GM21619 (cell line): ENCODE measurements around the gene TSPAN4.

Experiments used
- ATAC-seq: cut with Tn5 transposase; IDR thresholded peaks from one replicate; pipeline ENCODE4 v1.9.1; 2021; ENCODE audit not compliant: unreplicated experiment

Gene TSPAN4

DNA sequence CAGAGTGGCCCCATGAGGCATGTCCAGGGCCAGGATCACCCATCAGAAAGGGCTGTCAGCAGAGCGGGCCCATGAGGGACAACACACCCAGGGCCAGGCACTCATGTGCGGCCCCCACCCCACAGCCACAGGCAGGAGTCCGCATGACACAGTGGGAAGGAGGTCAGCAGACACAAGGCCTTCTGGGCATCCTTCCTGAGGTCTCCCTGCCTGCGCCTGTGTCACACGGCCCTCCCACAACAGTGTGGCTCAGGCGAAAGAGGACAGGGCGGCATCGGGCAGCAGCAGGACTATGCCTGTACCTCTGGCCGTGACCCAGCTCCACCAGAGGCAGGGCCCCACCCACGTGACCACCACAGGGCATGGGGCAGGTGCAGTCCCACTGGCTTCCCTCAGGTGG, 40.9 kb downstream of the TSPAN4 start:
- no peak for ATAC-seq

DNA sequence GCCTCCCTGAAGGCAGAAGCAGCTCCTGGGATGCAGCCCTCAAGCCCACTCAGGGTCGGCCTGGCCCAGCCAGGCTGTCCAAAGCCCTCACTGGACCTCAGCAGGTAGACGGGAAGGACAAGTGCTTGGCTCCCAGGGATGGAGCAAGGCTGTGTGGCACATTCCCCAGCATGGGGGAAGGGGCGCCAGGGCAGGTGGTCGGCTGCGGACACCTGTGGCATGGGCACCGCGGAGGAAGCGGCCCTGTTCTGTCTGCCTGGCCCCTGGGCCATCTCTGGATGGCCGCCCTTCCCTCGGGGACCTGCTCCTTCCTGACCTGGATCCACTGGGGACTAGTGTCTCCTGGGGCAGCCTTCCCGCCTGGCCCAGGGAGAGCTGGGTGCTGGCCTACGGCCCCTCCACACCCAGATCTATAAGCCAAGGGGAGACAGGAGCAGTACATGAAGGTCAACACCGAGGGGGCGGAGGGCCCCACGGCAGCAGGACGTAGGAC, 42.0 kb downstream of the TSPAN4 start:
- no peak for ATAC-seq

DNA sequence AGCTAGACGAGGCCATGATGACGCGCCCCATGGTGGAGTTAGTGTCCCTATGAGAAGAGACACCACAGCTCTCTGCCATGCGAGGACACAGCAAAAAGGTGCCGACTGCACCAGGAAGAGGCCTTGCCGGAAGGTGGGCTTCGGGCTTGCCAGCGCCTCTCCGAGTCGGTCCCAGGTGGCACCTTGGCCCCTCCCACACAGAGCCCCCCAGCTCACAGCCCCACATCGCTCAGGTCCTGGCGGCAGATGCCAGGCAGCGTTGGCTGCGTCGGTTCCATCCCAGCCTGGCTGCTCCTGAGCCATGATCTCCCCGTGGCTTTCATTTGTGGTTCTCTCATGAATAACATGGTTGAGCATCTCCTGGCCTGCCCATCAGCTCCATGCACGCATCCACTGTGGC, 43.9 kb downstream of the TSPAN4 start:
- no peak for ATAC-seq

GRCh38 chr11:887589-887988, 44.9 kb downstream of the TSPAN4 start:
- no peak for ATAC-seq

- ATAC-seq: no peak
Observed at GRCh38 chr11:888310-889212, 45.9 kb downstream of the TSPAN4 start.

GRCh38 chr11:889257-889656, 46.6 kb downstream of the TSPAN4 start:
- no peak for ATAC-seq

DNA sequence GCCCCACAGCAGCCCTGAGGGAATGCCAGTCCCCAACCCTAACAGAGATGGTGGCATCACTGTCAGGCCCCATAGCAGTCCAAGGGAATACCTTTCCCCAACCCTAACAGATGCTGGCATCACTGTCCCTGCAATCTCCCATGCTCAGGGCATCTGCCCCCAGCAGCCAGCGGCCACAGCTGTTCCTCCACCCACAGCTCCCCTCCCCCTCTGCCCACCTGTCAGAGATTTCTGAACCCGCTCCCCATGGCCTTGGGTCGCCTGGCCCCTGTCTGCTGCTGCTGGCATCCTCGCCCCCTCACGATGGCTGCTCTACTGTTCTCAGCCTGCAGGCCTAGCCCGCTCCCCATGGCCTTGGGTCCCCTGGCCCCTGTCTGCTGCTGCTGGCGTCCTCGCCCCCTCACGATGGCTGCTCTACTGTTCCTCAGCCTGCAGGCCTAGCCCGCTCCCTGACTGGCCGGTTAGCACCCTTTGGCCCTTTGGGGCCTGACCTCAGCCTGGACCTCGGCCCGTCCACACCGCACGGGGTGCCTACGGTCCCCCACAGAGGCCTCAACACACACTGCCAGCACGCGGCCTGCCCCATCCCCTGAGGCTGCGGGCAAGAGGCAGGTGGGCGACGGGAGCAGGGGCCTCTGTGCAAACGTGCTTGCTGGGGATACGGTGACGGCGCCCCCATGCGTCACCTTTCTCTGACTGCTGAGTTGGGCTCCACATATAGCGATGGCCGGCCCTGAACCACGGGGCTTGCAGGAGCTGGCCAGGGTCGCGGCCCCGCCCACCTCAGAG, 47.2 kb downstream of the TSPAN4 start:
- ATAC-seq: no peak

DNA sequence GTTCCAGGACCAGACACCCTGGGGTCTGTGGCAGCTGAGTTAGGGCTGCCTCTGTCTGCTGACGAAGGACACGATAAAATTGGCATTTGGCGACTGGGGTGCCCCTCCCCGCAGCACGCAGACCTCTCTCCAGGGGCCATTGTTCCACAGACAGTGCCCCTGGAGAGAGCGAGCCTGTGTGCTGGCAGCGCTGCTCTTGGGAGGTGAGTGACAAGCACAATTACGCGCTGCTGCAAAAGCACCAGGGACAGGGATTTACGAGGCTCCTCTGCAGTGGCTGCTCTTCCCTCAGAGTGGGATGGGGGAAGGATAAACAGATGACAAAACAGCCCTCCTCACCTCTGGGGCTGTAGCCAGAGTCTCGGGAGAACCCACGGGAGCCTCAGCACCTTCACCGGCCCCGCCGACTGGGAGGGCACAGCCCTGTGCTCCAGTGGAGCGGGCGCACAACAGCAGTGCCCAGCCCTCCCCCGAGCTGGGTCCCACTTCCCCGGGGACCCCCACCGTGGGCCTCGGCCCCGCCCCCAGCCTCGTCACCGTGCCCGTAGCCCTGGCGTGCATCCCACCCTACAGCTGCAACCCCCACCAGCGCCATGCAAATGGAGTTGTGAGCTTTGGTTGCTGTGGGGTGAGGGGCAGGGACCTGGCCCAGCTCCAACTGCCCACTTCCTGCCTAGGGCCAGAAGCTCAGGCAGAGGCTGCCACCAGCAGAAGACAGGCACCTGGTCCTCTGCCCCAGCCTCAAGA, 48.3 kb downstream of the TSPAN4 start:
- ATAC-seq: no peak

DNA sequence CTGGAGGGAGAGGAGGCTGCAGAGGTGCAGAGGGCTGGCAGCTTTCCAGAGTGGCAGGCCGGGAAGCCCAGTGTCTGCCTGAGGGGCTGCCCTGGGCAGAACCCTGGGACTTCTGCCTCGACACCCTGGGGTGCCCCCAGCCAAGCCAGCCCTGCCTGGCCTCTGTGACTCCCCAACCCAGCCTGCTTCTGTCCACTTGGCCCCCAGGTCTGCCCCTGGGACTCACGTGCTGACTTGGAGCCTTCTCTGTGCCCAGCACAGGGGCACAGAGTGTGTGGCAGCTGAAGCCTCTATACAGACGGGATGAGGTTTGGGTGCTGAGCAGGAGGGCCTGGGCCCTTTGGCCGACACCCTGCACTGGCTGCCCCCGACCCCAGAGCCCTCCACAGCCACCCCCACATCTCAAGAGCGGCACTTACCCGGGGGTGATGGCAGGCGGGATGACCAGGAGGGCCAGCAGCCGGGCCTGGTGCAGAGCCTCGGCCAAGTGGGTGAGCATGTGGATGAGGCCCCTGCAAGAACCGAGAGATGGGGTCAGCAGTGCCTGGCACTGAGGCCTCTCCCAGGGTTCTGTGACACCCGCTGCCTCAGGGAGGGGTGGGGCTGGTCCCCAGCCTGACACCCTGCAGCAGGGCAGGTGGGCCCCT, 50.5 kb downstream of the TSPAN4 start:
- ATAC-seq: no peak

DNA sequence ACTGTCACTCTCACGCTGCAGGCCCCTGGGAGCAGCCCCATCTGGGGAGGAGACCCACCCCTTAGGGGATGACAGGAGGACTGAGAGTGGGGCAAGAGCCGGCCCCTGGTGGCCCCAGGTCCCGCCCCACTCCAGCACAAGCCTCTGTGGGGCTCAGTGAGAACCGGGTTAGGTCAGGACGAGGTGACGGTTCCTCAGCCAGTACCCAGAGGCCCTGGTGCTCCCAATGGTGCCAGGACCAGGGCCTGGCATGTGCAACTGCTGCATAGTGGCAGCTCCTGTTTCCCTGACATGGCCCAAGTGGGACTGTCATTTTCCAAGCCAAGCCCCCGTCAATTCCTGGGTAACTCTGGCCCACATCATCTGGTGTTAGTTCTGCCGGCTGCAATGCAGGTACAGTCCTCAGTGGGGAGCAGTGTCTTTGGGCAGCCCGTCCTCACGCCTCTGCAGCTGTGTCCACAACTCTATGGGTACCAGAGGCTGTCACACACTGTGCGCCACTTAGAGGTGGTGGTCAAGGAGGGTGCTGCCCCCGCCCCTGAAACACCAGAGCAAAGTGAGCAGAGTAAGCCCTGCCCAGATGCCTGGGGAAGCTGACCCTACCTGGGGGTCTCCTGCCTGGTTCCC, 52.0 kb downstream of the TSPAN4 start:
- no peak for ATAC-seq

- no peak for ATAC-seq
Observed at GRCh38 chr11:895331-896110, 52.9 kb downstream of the TSPAN4 start.

DNA sequence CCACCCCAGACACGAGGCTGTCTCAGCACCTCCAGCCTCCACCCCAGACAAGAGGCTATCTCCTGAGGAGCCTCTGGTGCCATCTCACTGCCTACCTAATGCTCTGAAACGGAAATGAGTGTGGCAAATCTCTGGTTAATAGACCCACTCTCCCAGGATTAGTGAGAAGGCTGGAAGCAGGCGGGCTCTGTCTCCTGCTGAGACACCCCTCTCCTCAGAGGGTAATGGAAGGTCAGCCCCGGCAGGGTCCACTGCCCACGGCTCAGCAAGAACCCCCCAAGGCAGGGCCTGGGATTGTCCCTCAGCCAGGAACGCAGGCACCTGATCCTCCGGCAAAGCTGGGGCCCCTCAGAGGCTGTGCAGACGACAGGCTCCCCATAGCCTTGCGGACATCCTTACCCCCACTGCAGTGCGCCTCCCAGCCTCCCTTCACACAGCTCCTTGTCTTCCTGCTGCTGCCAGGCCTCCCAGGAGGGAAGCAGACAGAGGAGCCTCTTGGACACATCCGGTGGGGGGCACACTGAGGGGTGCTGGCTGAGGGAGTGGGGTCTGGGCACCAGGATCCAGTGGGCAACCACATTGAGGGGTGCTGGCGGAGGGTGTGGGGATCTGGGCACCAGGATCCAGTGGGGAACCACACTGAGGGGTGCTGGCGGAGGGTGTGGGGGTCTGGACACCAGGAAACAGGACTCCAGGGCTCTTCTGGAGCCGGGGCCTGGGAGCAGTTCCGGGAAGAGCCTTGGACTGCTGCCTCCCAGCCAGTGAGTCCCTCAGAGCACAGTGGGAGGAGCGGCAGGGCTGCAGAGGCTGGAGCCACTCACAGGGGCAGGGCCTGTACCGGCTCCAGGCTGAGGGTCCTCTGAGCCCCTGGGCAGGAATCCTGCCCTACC, 54.8 kb downstream of the TSPAN4 start:
- no peak for ATAC-seq

DNA sequence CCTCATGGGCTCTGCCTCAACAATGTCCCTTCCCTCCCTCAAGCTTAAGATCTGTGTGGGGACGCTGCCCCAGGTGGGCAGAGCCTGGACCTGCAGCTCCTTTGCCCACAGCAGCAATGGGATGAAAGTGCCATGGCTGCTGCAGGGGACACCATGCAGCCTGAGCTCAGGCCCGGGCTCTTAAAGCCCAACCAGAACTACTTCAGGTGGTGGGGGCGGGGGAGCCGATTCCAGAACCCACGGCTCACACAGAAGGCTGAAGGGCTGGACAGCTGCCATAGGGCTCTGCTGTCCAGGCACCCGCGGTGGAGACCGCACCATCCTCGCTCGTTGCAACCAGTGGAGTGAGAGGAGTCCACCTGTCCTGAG, 55.5 kb downstream of the TSPAN4 start:
- no peak for ATAC-seq

- ATAC-seq: no peak
Observed at GRCh38 chr11:898540-899190, 56.0 kb downstream of the TSPAN4 start.

- no peak for ATAC-seq
Observed at GRCh38 chr11:899724-900123, 57.1 kb downstream of the TSPAN4 start.

- ATAC-seq: no peak
Observed at GRCh38 chr11:900545-900944, 57.9 kb downstream of the TSPAN4 start.

GRCh38 chr11:901452-902061, 58.9 kb downstream of the TSPAN4 start:
- ATAC-seq: no peak

DNA sequence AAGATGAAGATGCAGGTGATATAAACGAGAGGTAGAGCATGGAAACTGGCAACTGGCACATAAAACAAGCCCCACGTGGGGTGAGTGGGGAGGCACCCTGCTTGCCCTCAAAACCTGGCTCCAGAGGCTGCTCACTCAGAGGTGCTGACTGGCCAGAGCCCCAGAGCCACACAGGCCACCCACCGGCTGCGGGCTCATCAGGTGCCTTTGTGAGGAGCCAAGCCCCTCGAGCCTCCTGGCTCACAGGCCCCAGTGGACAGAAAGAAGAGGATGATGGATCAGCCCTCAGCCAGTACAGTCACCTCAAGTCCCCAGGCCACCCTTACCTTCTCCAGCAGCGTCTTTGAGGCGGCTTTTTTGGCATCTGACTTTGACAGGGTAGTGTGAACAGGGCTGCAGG, 61.7 kb downstream of the TSPAN4 start:
- ATAC-seq: no peak
